ENCODE data around the gene GRIN2A.

The GRIN2A gene

GRCh38 chr16:10076037-10076436, 106.2 kb downstream of the GRIN2A start:
- Mint-ChIP-seq H3K4me1 (ENCODE audit: low read depth) (no peaks in the 10 kb centered on the region), H3K4me3 (no peak overlapping the region), H3K27me3 (no peaks in the 10 kb centered on the region), H3K9me3 (no peaks in the 10 kb centered on the region), H3K36me3 (ENCODE audit: low read depth) (no peaks in the 10 kb centered on the region), H3K27ac (no peak overlapping the region)
- DNase-seq = no peak

- no peak overlapping the region for H3K27ac Mint-ChIP-seq
- no peak overlapping the region for H3K4me3 Mint-ChIP-seq
- no peaks in the 10 kb centered on the region for H3K9me3 Mint-ChIP-seq
- no peaks in the 10 kb centered on the region for H3K36me3 Mint-ChIP-seq (ENCODE audit: low read depth)
- peaks cover 8% of the 10 kb centered on the region for H3K27me3 Mint-ChIP-seq
- DNase-seq = no peak
- H3K4me1 Mint-ChIP-seq (ENCODE audit: low read depth) = no peaks in the 10 kb centered on the region
These were observed 111.6 kb downstream of the GRIN2A start for GRCh38 chr16:10070591-10070990.

- Mint-ChIP-seq H3K27ac (no peak overlapping the region), H3K4me3 (no peak overlapping the region), H3K27me3 (peaks cover 8% of the 10 kb centered on the region), H3K36me3 (ENCODE audit: low read depth) (no peaks in the 10 kb centered on the region), H3K9me3 (no peaks in the 10 kb centered on the region), H3K4me1 (ENCODE audit: low read depth) (no peaks in the 10 kb centered on the region)
- no peak for DNase-seq
These were observed 112.9 kb downstream of the GRIN2A start for GRCh38 chr16:10069374-10069773.

GRCh38 chr16:10067835-10068234, 114.4 kb downstream of the GRIN2A start:
- Mint-ChIP-seq H3K27me3 (peaks cover 8% of the 10 kb centered on the region), H3K4me3 (no peak overlapping the region), H3K9me3 (no peaks in the 10 kb centered on the region), H3K36me3 (ENCODE audit: low read depth) (no peaks in the 10 kb centered on the region), H3K27ac (no peak overlapping the region), H3K4me1 (ENCODE audit: low read depth) (no peaks in the 10 kb centered on the region)
- no peak for DNase-seq

- H3K27ac Mint-ChIP-seq = no peak overlapping the region
- peaks cover 8% of the 10 kb centered on the region for H3K27me3 Mint-ChIP-seq
- H3K36me3 Mint-ChIP-seq (ENCODE audit: low read depth) = no peaks in the 10 kb centered on the region
- no peak for DNase-seq
- no peak overlapping the region for H3K4me3 Mint-ChIP-seq
- no peaks in the 10 kb centered on the region for H3K9me3 Mint-ChIP-seq
- no peaks in the 10 kb centered on the region for H3K4me1 Mint-ChIP-seq (ENCODE audit: low read depth)
These were observed 114.8 kb downstream of the GRIN2A start for GRCh38 chr16:10067406-10067805.

DNA sequence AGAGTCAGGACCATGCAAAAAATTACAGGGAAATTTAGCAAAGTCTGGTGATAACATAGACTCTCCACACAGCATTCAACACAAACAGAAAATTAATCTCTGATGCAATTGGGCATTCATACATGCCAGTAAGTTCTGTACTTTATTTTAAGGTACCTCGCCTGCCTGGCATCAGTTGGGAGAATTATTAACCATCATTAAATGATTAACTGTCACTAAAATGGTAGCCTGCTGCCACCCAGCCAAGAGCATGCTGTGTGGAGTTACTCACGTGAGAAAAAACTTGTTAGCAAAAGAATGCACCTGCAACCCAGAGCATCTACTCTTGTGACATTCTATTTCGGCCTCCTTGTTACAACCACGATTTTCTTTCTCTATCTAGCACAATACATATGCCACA, 117.2 kb downstream of the GRIN2A start:
- Mint-ChIP-seq H3K9me3 (no peaks in the 10 kb centered on the region), H3K27me3 (peaks cover 8% of the 10 kb centered on the region), H3K4me1 (ENCODE audit: low read depth) (no peaks in the 10 kb centered on the region), H3K36me3 (ENCODE audit: low read depth) (no peaks in the 10 kb centered on the region), H3K27ac (no peak overlapping the region), H3K4me3 (no peak overlapping the region)
- no peak for DNase-seq

- Mint-ChIP-seq H3K27ac (no peak overlapping the region), H3K4me1 (ENCODE audit: low read depth) (no peaks in the 10 kb centered on the region), H3K36me3 (ENCODE audit: low read depth) (no peaks in the 10 kb centered on the region), H3K4me3 (no peak overlapping the region), H3K27me3 (no peaks in the 10 kb centered on the region), H3K9me3 (no peaks in the 10 kb centered on the region)
- no peak for DNase-seq
These were observed 133.4 kb downstream of the GRIN2A start for GRCh38 chr16:10048850-10049249.

DNA sequence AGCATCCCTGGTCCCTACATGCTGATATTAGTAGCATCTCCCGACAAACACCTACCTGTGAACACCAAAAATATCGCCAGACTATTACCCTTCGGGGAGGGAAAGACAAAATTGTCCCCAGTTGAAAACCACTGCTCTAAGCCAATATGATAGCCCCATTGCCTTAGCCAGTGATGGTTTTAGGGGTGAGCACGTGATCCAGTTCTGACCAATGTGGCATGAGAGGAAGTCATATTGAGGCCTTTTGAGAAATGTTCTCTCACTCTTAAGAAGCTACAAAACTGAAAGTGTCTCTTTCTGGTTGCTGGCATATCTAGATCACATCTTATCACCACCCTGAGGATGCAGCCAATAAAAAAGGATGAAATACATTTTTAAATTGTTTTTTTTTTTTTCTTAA, 136.3 kb downstream of the GRIN2A start:
- H3K36me3 Mint-ChIP-seq (ENCODE audit: low read depth) = no peaks in the 10 kb centered on the region
- H3K9me3 Mint-ChIP-seq = no peaks in the 10 kb centered on the region
- DNase-seq = no peak
- no peak overlapping the region for H3K4me3 Mint-ChIP-seq
- no peaks in the 10 kb centered on the region for H3K4me1 Mint-ChIP-seq (ENCODE audit: low read depth)
- no peak overlapping the region for H3K27ac Mint-ChIP-seq
- H3K27me3 Mint-ChIP-seq = no peaks in the 10 kb centered on the region

GRCh38 chr16:10045291-10045775, 136.9 kb downstream of the GRIN2A start:
- Mint-ChIP-seq H3K27ac (no peak overlapping the region), H3K4me1 (ENCODE audit: low read depth) (no peaks in the 10 kb centered on the region), H3K27me3 (no peaks in the 10 kb centered on the region), H3K9me3 (no peaks in the 10 kb centered on the region), H3K4me3 (no peak overlapping the region), H3K36me3 (ENCODE audit: low read depth) (no peaks in the 10 kb centered on the region)
- DNase-seq = no peak

- H3K27ac Mint-ChIP-seq = no peak overlapping the region
- no peaks in the 10 kb centered on the region for H3K9me3 Mint-ChIP-seq
- H3K4me1 Mint-ChIP-seq (ENCODE audit: low read depth) = peaks cover 4% of the 10 kb centered on the region
- H3K27me3 Mint-ChIP-seq = peaks cover 29% of the 10 kb centered on the region
- no peak for DNase-seq
- H3K4me3 Mint-ChIP-seq = no peak overlapping the region
- H3K36me3 Mint-ChIP-seq (ENCODE audit: low read depth) = no peaks in the 10 kb centered on the region
These were observed 141.8 kb downstream of the GRIN2A start for GRCh38 chr16:10040136-10041080.

- Mint-ChIP-seq H3K27me3 (peaks cover 29% of the 10 kb centered on the region), H3K4me3 (no peak overlapping the region)
These were observed 142.8 kb downstream of the GRIN2A start for GRCh38 chr16:10039220-10040096.

GRCh38 chr16:10037751-10038150, 144.5 kb downstream of the GRIN2A start:
- no peak overlapping the region for H3K27ac Mint-ChIP-seq

More at GRCh38 chr16:10039220-10040096, 142.8 kb downstream of the GRIN2A start:
- Mint-ChIP-seq H3K36me3 (ENCODE audit: low read depth) (no peaks in the 10 kb centered on the region), H3K4me1 (ENCODE audit: low read depth) (peaks cover 4% of the 10 kb centered on the region), H3K27ac (no peak overlapping the region), H3K9me3 (no peaks in the 10 kb centered on the region)
- DNase-seq = no peak

GRCh38 chr16:10036956-10037355, 145.3 kb downstream of the GRIN2A start:
- DNase-seq = no peak
- H3K27ac Mint-ChIP-seq = no peak overlapping the region
- no peaks in the 10 kb centered on the region for H3K9me3 Mint-ChIP-seq
- peaks cover 29% of the 10 kb centered on the region for H3K27me3 Mint-ChIP-seq
- peaks cover 4% of the 10 kb centered on the region for H3K4me1 Mint-ChIP-seq (ENCODE audit: low read depth)
- H3K4me3 Mint-ChIP-seq = no peak overlapping the region
- H3K36me3 Mint-ChIP-seq (ENCODE audit: low read depth) = no peaks in the 10 kb centered on the region

More at GRCh38 chr16:10037751-10038150, 144.5 kb downstream of the GRIN2A start:
- Mint-ChIP-seq H3K9me3 (no peaks in the 10 kb centered on the region), H3K27me3 (peaks cover 29% of the 10 kb centered on the region), H3K36me3 (ENCODE audit: low read depth) (no peaks in the 10 kb centered on the region), H3K4me1 (ENCODE audit: low read depth) (peaks cover 4% of the 10 kb centered on the region), H3K4me3 (no peak overlapping the region)
- DNase-seq = no peak

- H3K4me1 Mint-ChIP-seq (ENCODE audit: low read depth) = no peaks in the 10 kb centered on the region
- peaks cover 21% of the 10 kb centered on the region for H3K27me3 Mint-ChIP-seq
- H3K4me3 Mint-ChIP-seq = no peak overlapping the region
- H3K36me3 Mint-ChIP-seq (ENCODE audit: low read depth) = no peaks in the 10 kb centered on the region
- H3K27ac Mint-ChIP-seq = no peak overlapping the region
- no peaks in the 10 kb centered on the region for H3K9me3 Mint-ChIP-seq
- no peak for DNase-seq
These were observed 148.7 kb downstream of the GRIN2A start for GRCh38 chr16:10033556-10033955.
